Adrenal gland (tissue), 5 donors: ENCODE results near the gene SMIM7.

Source experiments
- POLR2A ChIP-seq, 2 donors: fragments of 450-650 bp; IDR thresholded peaks; one replicate each; pipeline ENCODE4 v1.6.1; 2017; ENCODE audit warnings: antibody characterized with exemption in 2 of 2, mild to moderate bottlenecking in 2 of 2, moderate library complexity in 1 of 2
- TF ChIP-seq, protein P1 (sequence below), 6 experiments: fragments of 450-650 bp in 4 of 6; fragments of 200-600 bp in 2 of 6; sonication (generic) in 1 of 6; IDR thresholded peaks; 1 replicate in 5 of 6; 2 replicates in 1 of 6; pipeline versions ENCODE4 v1.5.1 to v1.8.0; 2016 to 2021; ENCODE audit warnings: antibody characterized with exemption in 6 of 6, mild to moderate bottlenecking in 2 of 6, moderate library complexity in 1 of 6
- donor health status: DM: no; HTN: no; CAD: no.

DNA sequence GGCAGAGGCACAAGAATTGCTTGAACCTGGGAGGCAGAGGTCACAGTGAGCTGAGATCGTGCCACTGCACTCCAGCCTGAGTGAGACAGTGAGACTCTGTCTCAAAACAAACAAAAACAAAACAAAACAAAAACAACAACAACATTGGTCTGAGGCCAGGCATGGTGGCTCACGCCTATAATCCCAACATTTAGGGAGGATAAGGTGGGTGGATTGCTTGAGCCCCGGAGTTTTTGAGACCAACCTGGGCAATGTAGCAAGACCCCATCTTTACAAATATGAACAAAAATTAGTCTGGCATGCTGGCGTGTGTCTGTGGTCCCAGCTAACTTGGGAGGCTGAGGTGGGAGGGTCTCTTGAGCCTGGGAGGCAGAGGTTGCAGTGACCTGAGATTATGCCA is 43.7 kb upstream of the SMIM7 start:
- TF ChIP-seq, protein P1, sequence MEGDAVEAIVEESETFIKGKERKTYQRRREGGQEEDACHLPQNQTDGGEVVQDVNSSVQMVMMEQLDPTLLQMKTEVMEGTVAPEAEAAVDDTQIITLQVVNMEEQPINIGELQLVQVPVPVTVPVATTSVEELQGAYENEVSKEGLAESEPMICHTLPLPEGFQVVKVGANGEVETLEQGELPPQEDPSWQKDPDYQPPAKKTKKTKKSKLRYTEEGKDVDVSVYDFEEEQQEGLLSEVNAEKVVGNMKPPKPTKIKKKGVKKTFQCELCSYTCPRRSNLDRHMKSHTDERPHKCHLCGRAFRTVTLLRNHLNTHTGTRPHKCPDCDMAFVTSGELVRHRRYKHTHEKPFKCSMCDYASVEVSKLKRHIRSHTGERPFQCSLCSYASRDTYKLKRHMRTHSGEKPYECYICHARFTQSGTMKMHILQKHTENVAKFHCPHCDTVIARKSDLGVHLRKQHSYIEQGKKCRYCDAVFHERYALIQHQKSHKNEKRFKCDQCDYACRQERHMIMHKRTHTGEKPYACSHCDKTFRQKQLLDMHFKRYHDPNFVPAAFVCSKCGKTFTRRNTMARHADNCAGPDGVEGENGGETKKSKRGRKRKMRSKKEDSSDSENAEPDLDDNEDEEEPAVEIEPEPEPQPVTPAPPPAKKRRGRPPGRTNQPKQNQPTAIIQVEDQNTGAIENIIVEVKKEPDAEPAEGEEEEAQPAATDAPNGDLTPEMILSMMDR (IDR thresholded peaks at IDR 0.05) = no peak
- TF ChIP-seq POLR2A (IDR thresholded peaks at IDR 0.05) = no peak
